SK-N-SH treated with all-trans-retinoic acid at 6 μM for 48 hours (cell line): ENCODE data around the gene NHS.

ENCODE experiments used
- ATAC-seq: fragments of 200-7000 bp; cut with Tn5 transposase; 3 replicates; pipeline ENCODE4 v1.9.1; 2020; ENCODE audit warnings: mild to moderate bottlenecking, moderate library complexity
- ARNTL ChIP-seq: fragments of 450-650 bp; formaldehyde crosslinking; IDR thresholded peaks from 2 replicates; pipeline ENCODE4 v1.5.0; 2020; ENCODE audit warnings: low read depth, mild to moderate bottlenecking, moderate library complexity, borderline replicate concordance
- BACH2 ChIP-seq: fragments of 250-450 bp; sonication (Bioruptor Pico); IDR thresholded peaks from 2 replicates; pipeline ENCODE4 v1.9.0; 2021; ENCODE audit warnings: mild to moderate bottlenecking, borderline replicate concordance
- CSDC2 ChIP-seq: fragments of 250-450 bp; sonication (Bioruptor Pico); IDR thresholded peaks from 2 replicates; pipeline ENCODE4 v1.5.0; 2020; ENCODE audit warnings: mild to moderate bottlenecking, moderate library complexity
- ESRRG ChIP-seq: fragments of 250-450 bp; sonication (Bioruptor Pico); IDR thresholded peaks from 2 replicates; pipeline ENCODE4 v1.6.1; 2021; ENCODE audit warnings: mild to moderate bottlenecking
- GLIS3 ChIP-seq: fragments of 250-450 bp; sonication (Bioruptor Pico); IDR thresholded peaks from 2 replicates; pipeline ENCODE4 v1.5.0; 2020; ENCODE audit warnings: mild to moderate bottlenecking, moderate library complexity
- ISL1 ChIP-seq: fragments of 250-450 bp; sonication (Bioruptor Pico); IDR thresholded peaks from 2 replicates; pipeline ENCODE4 v2.1.2; 2022; ENCODE audit warnings: mild to moderate bottlenecking, moderate library complexity
- OSR1 ChIP-seq: fragments of 250-450 bp; sonication (Bioruptor Pico); IDR thresholded peaks from 2 replicates; pipeline ENCODE4 v1.8.0; 2022; ENCODE audit warnings: moderate library complexity, mild to moderate bottlenecking, inconsistent platforms
- PATZ1 ChIP-seq: fragments of 250-450 bp; sonication (Bioruptor Pico); IDR thresholded peaks from 2 replicates; pipeline ENCODE4 v1.8.0; 2020; ENCODE audit warnings: mild to moderate bottlenecking, moderate library complexity, borderline replicate concordance
- POU6F1 ChIP-seq: fragments of 250-450 bp; sonication (Bioruptor Pico); IDR thresholded peaks from 2 replicates; pipeline ENCODE4 v1.8.0; 2021; ENCODE audit warnings: low read depth, mild to moderate bottlenecking, moderate library complexity, borderline replicate concordance
- PPARA ChIP-seq: fragments of 250-450 bp; sonication (Bioruptor Pico); IDR thresholded peaks from 2 replicates; pipeline ENCODE4 v1.5.0; 2020; ENCODE audit warnings: mild to moderate bottlenecking, borderline replicate concordance
- RARB ChIP-seq: fragments of 250-450 bp; sonication (Bioruptor Pico); IDR thresholded peaks from 2 replicates; pipeline ENCODE4 v1.8.0; 2021; ENCODE audit warnings: mild to moderate bottlenecking, moderate library complexity
- SNAI2 ChIP-seq: fragments of 250-450 bp; sonication (Bioruptor Pico); IDR thresholded peaks from 2 replicates; pipeline ENCODE4 v1.5.0; 2020; ENCODE audit warnings: mild to moderate bottlenecking, moderate library complexity
- TOX ChIP-seq: fragments of 250-450 bp; sonication (Bioruptor Pico); IDR thresholded peaks from 2 replicates; pipeline ENCODE4 v1.8.0; 2021; ENCODE audit warnings: mild to moderate bottlenecking, moderate library complexity, borderline replicate concordance
- ZC3H10 ChIP-seq: fragments of 250-450 bp; sonication (Bioruptor Pico); IDR thresholded peaks from 2 replicates; pipeline ENCODE4 v1.5.1; 2021; ENCODE audit warnings: mild to moderate bottlenecking, moderate library complexity
- ZFP3 ChIP-seq: fragments of 250-450 bp; sonication (Bioruptor Pico); IDR thresholded peaks from 2 replicates; pipeline ENCODE4 v1.5.0; 2020; ENCODE audit warnings: mild to moderate bottlenecking, moderate library complexity
- ZFP30 ChIP-seq: fragments of 450-650 bp; formaldehyde crosslinking; IDR thresholded peaks from 2 replicates; pipeline ENCODE4 v1.5.0; 2022; ENCODE audit warnings: mild to moderate bottlenecking, moderate library complexity
- ZNF565 ChIP-seq: fragments of 450-650 bp; formaldehyde crosslinking; conservative IDR thresholded peaks from 2 replicates; pipeline ENCODE4 v1.5.0; 2020; ENCODE audit warnings: low read depth, mild to moderate bottlenecking, moderate library complexity
- ZNF70 ChIP-seq: fragments of 450-650 bp; formaldehyde crosslinking; IDR thresholded peaks from 2 replicates; pipeline ENCODE4 v1.5.0; 2020; ENCODE audit warnings: mild to moderate bottlenecking, moderate library complexity
- TF ChIP-seq, protein P1 (sequence below): fragments of 250-450 bp; sonication (Bioruptor Pico); IDR thresholded peaks from 2 replicates; pipeline ENCODE4 v1.5.1; 2021; ENCODE audit warnings: mild to moderate bottlenecking, moderate library complexity
- TF ChIP-seq, protein P2 (sequence below): fragments of 250-450 bp; sonication (Bioruptor Pico); IDR thresholded peaks from 2 replicates; pipeline ENCODE4 v1.5.1; 2020; ENCODE audit warnings: low read depth, mild to moderate bottlenecking, moderate library complexity
- TF ChIP-seq, protein P3 (sequence below): fragments of 250-450 bp; sonication (Bioruptor Pico); IDR thresholded peaks from 2 replicates; pipeline ENCODE4 v1.5.0; 2020; ENCODE audit warnings: mild to moderate bottlenecking, moderate library complexity

NHS gene

DNA sequence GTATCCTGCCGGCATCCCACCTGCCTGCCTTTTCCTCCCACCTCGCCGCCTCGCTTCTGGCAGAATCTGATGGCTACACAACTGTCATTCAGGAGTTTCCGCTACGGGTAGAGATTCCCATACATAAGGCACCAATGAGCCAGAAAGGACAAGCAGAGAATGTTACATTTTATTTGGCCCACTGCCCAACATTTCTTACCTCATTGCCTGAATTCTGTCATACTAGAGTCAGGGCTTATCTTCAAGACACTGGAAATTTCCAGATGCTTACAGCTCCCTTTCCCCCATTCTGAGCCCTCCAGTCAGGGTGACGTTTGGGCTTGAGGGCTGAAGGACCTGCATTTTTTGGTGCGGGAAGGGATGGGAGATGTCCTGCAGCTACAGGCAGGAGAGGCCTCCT, 113.0 kb downstream of the NHS start:
- ATAC-seq = no peak
- no peak for TF ChIP-seq BACH2 (CRISPR knock-in tag)
- TF ChIP-seq ZNF70 (CRISPR knock-in tag) = no peak
- TF ChIP-seq ZFP30 (CRISPR knock-in tag) = no peak
- no peak for TF ChIP-seq ISL1 (CRISPR knock-in tag)
- TF ChIP-seq, protein P1, sequence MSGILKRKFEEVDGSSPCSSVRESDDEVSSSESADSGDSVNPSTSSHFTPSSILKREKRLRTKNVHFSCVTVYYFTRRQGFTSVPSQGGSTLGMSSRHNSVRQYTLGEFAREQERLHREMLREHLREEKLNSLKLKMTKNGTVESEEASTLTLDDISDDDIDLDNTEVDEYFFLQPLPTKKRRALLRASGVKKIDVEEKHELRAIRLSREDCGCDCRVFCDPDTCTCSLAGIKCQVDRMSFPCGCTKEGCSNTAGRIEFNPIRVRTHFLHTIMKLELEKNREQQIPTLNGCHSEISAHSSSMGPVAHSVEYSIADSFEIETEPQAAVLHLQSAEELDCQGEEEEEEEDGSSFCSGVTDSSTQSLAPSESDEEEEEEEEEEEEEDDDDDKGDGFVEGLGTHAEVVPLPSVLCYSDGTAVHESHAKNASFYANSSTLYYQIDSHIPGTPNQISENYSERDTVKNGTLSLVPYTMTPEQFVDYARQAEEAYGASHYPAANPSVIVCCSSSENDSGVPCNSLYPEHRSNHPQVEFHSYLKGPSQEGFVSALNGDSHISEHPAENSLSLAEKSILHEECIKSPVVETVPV (CRISPR knock-in tag) = no peak
- TF ChIP-seq, protein P2, sequence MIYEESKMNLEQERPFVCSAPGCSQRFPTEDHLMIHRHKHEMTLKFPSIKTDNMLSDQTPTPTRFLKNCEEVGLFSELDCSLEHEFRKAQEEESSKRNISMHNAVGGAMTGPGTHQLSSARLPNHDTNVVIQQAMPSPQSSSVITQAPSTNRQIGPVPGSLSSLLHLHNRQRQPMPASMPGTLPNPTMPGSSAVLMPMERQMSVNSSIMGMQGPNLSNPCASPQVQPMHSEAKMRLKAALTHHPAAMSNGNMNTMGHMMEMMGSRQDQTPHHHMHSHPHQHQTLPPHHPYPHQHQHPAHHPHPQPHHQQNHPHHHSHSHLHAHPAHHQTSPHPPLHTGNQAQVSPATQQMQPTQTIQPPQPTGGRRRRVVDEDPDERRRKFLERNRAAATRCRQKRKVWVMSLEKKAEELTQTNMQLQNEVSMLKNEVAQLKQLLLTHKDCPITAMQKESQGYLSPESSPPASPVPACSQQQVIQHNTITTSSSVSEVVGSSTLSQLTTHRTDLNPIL = no peak
- TF ChIP-seq ARNTL (CRISPR knock-in tag) = no peak
- TF ChIP-seq ZNF565 (CRISPR knock-in tag) = no peak
- TF ChIP-seq GLIS3 = no peak
- TF ChIP-seq, protein P3, sequence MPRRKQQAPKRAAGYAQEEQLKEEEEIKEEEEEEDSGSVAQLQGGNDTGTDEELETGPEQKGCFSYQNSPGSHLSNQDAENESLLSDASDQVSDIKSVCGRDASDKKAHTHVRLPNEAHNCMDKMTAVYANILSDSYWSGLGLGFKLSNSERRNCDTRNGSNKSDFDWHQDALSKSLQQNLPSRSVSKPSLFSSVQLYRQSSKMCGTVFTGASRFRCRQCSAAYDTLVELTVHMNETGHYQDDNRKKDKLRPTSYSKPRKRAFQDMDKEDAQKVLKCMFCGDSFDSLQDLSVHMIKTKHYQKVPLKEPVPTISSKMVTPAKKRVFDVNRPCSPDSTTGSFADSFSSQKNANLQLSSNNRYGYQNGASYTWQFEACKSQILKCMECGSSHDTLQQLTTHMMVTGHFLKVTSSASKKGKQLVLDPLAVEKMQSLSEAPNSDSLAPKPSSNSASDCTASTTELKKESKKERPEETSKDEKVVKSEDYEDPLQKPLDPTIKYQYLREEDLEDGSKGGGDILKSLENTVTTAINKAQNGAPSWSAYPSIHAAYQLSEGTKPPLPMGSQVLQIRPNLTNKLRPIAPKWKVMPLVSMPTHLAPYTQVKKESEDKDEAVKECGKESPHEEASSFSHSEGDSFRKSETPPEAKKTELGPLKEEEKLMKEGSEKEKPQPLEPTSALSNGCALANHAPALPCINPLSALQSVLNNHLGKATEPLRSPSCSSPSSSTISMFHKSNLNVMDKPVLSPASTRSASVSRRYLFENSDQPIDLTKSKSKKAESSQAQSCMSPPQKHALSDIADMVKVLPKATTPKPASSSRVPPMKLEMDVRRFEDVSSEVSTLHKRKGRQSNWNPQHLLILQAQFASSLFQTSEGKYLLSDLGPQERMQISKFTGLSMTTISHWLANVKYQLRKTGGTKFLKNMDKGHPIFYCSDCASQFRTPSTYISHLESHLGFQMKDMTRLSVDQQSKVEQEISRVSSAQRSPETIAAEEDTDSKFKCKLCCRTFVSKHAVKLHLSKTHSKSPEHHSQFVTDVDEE (CRISPR knock-in tag) = no peak
- no peak for TF ChIP-seq PPARA (CRISPR knock-in tag)
- TF ChIP-seq OSR1 (CRISPR knock-in tag) = no peak
- no peak for TF ChIP-seq TOX (CRISPR knock-in tag)
- TF ChIP-seq CSDC2 (CRISPR knock-in tag) = no peak
- TF ChIP-seq SNAI2 (CRISPR knock-in tag) = no peak
- TF ChIP-seq ZFP3 (CRISPR knock-in tag) = no peak
- TF ChIP-seq RARB (CRISPR knock-in tag) = no peak

GRCh38 chrX:17494216-17494615, 119.2 kb downstream of the NHS start:
- ATAC-seq = no peak
- no peak for TF ChIP-seq ZFP30 (CRISPR knock-in tag)

GRCh38 chrX:17495052-17495451, 120.1 kb downstream of the NHS start:
- no peak for TF ChIP-seq BACH2 (CRISPR knock-in tag)
- no peak for TF ChIP-seq ZNF70 (CRISPR knock-in tag)
- TF ChIP-seq, protein P1 (CRISPR knock-in tag) = no peak
- TF ChIP-seq ZNF565 (CRISPR knock-in tag) = no peak
- TF ChIP-seq OSR1 (CRISPR knock-in tag) = no peak
- ATAC-seq = no peak

DNA sequence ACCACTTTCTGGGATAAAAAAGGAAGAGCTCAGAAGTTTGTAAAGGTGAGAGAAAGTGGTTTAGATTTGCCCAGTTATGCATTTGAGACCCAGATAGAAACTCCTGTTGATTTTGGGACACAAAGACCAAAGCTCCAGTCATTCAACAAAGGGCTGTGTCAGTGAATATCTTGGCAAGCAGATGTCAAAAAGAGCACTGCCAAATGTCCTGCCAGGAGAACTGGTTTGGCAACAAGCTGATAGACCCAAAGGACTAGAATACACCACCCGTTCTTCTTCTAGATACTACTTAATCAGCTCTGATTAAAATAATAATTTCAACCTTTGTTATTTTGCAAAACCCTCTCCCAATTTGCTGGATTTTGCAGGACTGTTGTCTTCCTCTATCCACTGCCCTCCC, 121.4 kb downstream of the NHS start:
- ATAC-seq = no peak
- no peak for TF ChIP-seq TOX (CRISPR knock-in tag)

DNA sequence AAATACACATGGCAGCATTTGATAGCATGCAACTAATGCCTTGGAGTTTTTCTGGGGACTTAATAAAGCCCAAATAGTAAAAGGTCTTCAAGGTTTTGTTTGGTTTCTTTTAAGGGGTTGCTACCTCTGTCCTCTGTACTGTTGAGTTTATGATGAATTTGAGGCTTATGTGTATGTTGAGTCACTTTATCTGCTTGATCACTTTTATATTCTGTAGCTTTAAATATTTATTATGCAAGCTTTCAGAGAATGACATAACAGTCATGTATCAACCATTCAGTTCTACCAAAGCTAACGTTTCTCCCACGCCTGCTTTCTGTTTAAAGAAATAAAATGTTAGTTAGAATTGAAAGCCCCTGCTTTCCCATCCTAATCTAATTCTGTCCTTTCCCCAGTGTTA, 122.2 kb downstream of the NHS start:
- TF ChIP-seq ZFP30 (CRISPR knock-in tag) = no peak
- TF ChIP-seq ARNTL (CRISPR knock-in tag) = no peak
- no peak for TF ChIP-seq CSDC2 (CRISPR knock-in tag)
- no peak for TF ChIP-seq ZNF70 (CRISPR knock-in tag)
- TF ChIP-seq ESRRG (CRISPR knock-in tag) = no peak
- ATAC-seq = no peak

GRCh38 chrX:17499512-17499911, 124.5 kb downstream of the NHS start:
- ATAC-seq = no peak
- TF ChIP-seq BACH2 (CRISPR knock-in tag) (no peak), TOX (CRISPR knock-in tag) (no peak), ZFP3 (CRISPR knock-in tag) (no peak), PATZ1 (no peak), OSR1 (CRISPR knock-in tag) (no peak), ZFP30 (CRISPR knock-in tag) (no peak), ZC3H10 (no peak), POU6F1 (CRISPR knock-in tag) (no peak), ISL1 (CRISPR knock-in tag) (no peak), RARB (CRISPR knock-in tag) (no peak), ZNF565 (CRISPR knock-in tag) (no peak), SNAI2 (CRISPR knock-in tag) (no peak)
